Measurements from ENCODE around the gene PTPRN2. TPM values are rescaled to one million over a fixed set of nuclear protein-coding genes. Genes with fewer than 3 reads are reported as not detected.

The PTPRN2 gene
- total RNA-seq, 3 donors from 2014 or later: 0.43 to 0.66 (median 0.63) TPM

GRCh38 chr7:158264881-158265742 lies 322.5 kb downstream of the PTPRN2 start:
- Mint-ChIP-seq H3K4me3 (no peak overlapping the region), H3K9me3 (no peaks in the 10 kb centered on the region), H3K27me3 (ENCODE audit: low read depth) (no peaks in the 10 kb centered on the region), H3K4me1 (ENCODE audit: low read depth) (no peaks in the 10 kb centered on the region), H3K36me3 (ENCODE audit: insufficient read depth) (no peaks in the 10 kb centered on the region)
- DNase-seq (no peak), ATAC-seq (no peak)

- Mint-ChIP-seq H3K27me3 (ENCODE audit: low read depth) (no peaks in the 10 kb centered on the region), H3K4me1 (ENCODE audit: low read depth) (no peaks in the 10 kb centered on the region), H3K9me3 (no peaks in the 10 kb centered on the region), H3K4me3 (no peak overlapping the region), H3K36me3 (ENCODE audit: insufficient read depth) (no peaks in the 10 kb centered on the region)
- DNase-seq (no peak), ATAC-seq (no peak)
Observed at GRCh38 chr7:158263964-158264748, 323.5 kb downstream of the PTPRN2 start.

- DNase-seq (no peak), ATAC-seq (no peak)
- Mint-ChIP-seq H3K4me1 (ENCODE audit: low read depth) (no peaks in the 10 kb centered on the region), H3K36me3 (ENCODE audit: insufficient read depth) (no peaks in the 10 kb centered on the region), H3K4me3 (no peak overlapping the region), H3K9me3 (no peaks in the 10 kb centered on the region), H3K27me3 (ENCODE audit: low read depth) (peaks cover 4% of the 10 kb centered on the region)
Observed at GRCh38 chr7:158263110-158263963, 324.3 kb downstream of the PTPRN2 start.

- ATAC-seq (no peak), DNase-seq (no peak)
- Mint-ChIP-seq H3K4me3 (no peak overlapping the region), H3K9me3 (no peaks in the 10 kb centered on the region), H3K36me3 (ENCODE audit: insufficient read depth) (no peaks in the 10 kb centered on the region), H3K4me1 (ENCODE audit: low read depth) (no peaks in the 10 kb centered on the region), H3K27me3 (ENCODE audit: low read depth) (peaks cover 4% of the 10 kb centered on the region)
Observed at GRCh38 chr7:158262284-158263109, 325.1 kb downstream of the PTPRN2 start.

- Mint-ChIP-seq H3K27me3 (ENCODE audit: low read depth) (peaks cover 4% of the 10 kb centered on the region), H3K4me3 (no peak overlapping the region), H3K36me3 (ENCODE audit: insufficient read depth) (no peaks in the 10 kb centered on the region), H3K4me1 (ENCODE audit: low read depth) (no peaks in the 10 kb centered on the region), H3K9me3 (no peaks in the 10 kb centered on the region)
- ATAC-seq (no peak), DNase-seq (no peak)
Observed at GRCh38 chr7:158261362-158262235, 326.0 kb downstream of the PTPRN2 start.

GRCh38 chr7:158260567-158261361 lies 326.9 kb downstream of the PTPRN2 start:
- no peak for DNase-seq
- no peak overlapping the region for H3K4me3 Mint-ChIP-seq
- no peaks in the 10 kb centered on the region for H3K9me3 Mint-ChIP-seq
- peaks cover 4% of the 10 kb centered on the region for H3K27me3 Mint-ChIP-seq (ENCODE audit: low read depth)
- H3K36me3 Mint-ChIP-seq (ENCODE audit: insufficient read depth): no peaks in the 10 kb centered on the region
- ATAC-seq: no peak
- H3K4me1 Mint-ChIP-seq (ENCODE audit: low read depth): no peaks in the 10 kb centered on the region

- Mint-ChIP-seq H3K4me3 (no peak overlapping the region), H3K36me3 (ENCODE audit: insufficient read depth) (no peaks in the 10 kb centered on the region), H3K4me1 (ENCODE audit: low read depth) (no peaks in the 10 kb centered on the region), H3K9me3 (no peaks in the 10 kb centered on the region), H3K27me3 (ENCODE audit: low read depth) (peaks cover 4% of the 10 kb centered on the region)
- no peak for DNase-seq
- ATAC-seq: no peak
Observed at GRCh38 chr7:158259671-158260418, 327.8 kb downstream of the PTPRN2 start.

GRCh38 chr7:158259141-158259540 lies 328.5 kb downstream of the PTPRN2 start:
- peaks cover 4% of the 10 kb centered on the region for H3K27me3 Mint-ChIP-seq (ENCODE audit: low read depth)
- ATAC-seq (no peak), DNase-seq (no peak)
- no peak overlapping the region for H3K4me3 Mint-ChIP-seq
- H3K36me3 Mint-ChIP-seq (ENCODE audit: insufficient read depth): no peaks in the 10 kb centered on the region
- no peaks in the 10 kb centered on the region for H3K4me1 Mint-ChIP-seq (ENCODE audit: low read depth)
- no peaks in the 10 kb centered on the region for H3K9me3 Mint-ChIP-seq

- Mint-ChIP-seq H3K9me3 (no peaks in the 10 kb centered on the region), H3K4me3 (no peak overlapping the region), H3K36me3 (ENCODE audit: insufficient read depth) (no peaks in the 10 kb centered on the region), H3K27me3 (ENCODE audit: low read depth) (peaks cover 4% of the 10 kb centered on the region), H3K4me1 (ENCODE audit: low read depth) (no peaks in the 10 kb centered on the region)
- ATAC-seq: no peak
- no peak for DNase-seq
Observed at GRCh38 chr7:158258411-158259130, 329.1 kb downstream of the PTPRN2 start.

- H3K4me3 Mint-ChIP-seq: no peak overlapping the region
- no peak for DNase-seq
- no peaks in the 10 kb centered on the region for H3K4me1 Mint-ChIP-seq (ENCODE audit: low read depth)
- ATAC-seq: no peak
- no peaks in the 10 kb centered on the region for H3K36me3 Mint-ChIP-seq (ENCODE audit: insufficient read depth)
- H3K27me3 Mint-ChIP-seq (ENCODE audit: low read depth): peaks cover 4% of the 10 kb centered on the region
- no peaks in the 10 kb centered on the region for H3K9me3 Mint-ChIP-seq
Observed at GRCh38 chr7:158257516-158258410, 329.9 kb downstream of the PTPRN2 start.

Data from activated T-cell treated with anti-CD3 and anti-CD28 coated beads, Interleukin-2, amount 50 U/mL, for 4 hours (primary cell).